ENCODE data around the gene VSIR.

The VSIR gene

GRCh38 chr10:71727105-71727737 lies 46.1 kb downstream of the VSIR start:
- DNase-seq, result no peak

DNA sequence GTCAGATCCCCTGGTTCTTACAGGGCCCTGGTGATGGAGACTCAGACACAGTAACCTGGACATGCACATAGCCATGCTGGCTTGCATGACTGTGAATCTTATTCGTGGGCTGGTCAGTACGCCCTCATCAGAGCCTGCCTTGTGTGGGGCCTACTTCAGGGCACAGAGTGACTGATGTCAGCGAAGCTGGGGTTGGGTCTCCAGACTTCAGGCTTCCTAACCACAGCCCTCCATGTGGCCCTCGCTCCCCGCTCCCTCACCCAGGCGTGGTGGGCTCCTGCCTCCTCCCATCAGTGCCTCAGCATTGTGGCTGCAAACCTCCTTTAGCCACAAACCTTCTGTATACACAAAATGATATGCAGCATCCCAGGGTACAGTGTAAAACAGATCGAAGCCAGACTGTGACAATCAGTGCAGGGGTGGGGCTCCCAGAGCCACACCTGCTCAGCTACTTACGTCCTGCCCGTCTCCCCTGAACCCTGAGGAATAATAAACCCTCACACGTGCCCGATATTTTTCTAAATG lies 46.7 kb downstream of the VSIR start:
- no peak for DNase-seq

- no peak for DNase-seq
Observed at GRCh38 chr10:71725998-71726579, 47.2 kb downstream of the VSIR start.

DNA sequence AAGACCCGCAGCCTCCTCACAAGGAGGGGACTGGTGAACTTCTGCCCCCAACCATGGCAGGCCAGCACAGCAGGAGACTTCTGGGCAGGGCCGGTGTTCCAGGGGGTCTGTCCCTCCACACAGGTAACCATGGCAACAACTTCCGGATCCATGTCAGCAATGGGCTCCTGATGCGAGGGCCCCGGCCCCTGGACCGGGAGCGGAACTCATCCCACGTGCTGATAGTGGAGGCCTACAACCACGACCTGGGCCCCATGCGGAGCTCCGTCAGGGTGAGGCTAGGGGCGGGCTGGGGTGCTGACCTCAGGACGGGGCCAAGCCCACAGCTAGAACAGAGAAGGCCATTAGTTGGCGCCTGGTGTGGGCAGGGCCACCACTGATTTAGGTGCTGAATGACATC lies 48.1 kb downstream of the VSIR start:
- no peak for DNase-seq

DNA sequence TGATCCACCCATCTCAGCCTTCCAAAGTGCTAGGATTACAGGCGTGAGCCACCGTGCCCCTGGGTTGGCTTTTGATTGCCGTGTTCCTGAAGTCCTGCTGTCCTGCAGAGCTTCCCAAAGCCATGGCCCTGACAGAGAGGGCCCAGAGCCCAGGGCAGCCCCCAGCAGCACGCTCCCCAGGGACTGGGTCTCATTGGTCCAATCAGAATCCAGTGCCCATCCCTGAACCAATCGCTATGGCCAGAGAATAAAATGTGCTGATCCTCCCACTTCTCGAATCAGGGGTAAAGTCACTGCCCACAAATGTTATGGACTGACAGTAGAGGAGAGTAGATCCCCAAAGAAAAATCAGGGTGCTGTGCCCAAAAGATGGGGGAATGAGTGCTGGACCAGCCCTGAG lies 48.8 kb downstream of the VSIR start:
- DNase-seq, result no peak

- DNase-seq, result no peak
Observed at GRCh38 chr10:71723311-71723710, 50.0 kb downstream of the VSIR start.

- no peak for DNase-seq
Observed at GRCh38 chr10:71722849-71723248, 50.5 kb downstream of the VSIR start.

- no peak for DNase-seq
Observed at GRCh38 chr10:71721313-71721712, 52.0 kb downstream of the VSIR start.

DNA sequence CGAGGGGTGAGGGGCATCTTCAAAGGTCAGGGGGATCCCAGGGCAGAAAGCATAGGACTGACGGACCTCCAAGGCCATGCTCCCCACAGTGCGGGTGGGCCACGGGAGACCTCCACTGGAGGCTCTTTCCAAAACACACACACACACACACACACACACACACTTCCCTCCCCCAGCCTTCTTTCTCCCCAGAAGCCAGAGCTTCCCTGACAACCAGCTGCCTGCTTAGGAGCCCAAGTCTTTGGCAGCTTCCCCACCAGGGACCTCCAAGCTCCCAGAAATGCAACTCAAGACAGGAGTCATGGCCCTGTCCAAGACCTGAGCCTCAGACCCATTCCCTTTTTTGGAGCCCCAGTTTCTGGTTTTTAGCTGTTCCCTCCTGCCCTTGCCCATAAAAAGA lies 53.0 kb downstream of the VSIR start:
- no peak for DNase-seq

DNA sequence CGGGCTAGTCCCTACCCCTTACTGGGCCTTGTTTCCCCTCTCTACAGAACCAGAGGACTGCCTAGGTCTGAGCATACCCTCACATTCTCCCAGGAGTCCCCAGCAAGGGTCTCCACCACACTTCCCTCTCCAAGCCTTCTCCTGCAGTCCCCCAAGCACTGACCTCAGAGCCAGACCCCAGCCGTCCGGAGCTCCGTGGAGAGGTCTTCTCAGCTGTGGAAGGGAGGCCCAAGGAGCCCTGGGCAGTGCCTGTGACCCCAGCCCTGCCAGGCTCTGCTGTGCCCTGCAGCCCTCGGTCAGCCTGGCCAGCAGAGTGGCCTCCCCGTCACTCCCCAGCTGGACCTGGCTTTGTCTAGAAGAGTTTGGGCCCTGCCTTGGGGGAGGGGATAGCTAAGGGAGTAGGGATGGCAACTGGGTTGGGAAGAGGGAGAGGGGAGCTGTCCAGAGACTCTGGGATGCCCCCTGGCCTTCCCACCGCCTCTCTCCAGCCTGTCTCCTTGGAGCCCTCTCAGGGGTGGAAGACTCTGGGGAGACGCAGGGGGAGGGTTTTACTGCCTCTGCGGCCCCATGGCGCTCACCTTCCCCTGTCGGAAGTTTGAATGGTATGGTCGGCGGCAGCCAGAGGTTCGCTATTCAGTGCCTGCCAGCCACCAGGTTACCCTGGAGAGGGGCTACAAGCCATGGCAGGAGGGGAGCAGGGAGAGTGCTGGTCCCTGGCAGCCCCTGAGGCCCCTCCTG lies 53.7 kb downstream of the VSIR start, which contains the start of gene C10orf105:
Gene C10orf105 (minus strand): TSS at position 315 of the 738 bp plus-strand sequence. CDS start 3,441 bp downstream, outside the sequence.
- no peak for DNase-seq

DNA sequence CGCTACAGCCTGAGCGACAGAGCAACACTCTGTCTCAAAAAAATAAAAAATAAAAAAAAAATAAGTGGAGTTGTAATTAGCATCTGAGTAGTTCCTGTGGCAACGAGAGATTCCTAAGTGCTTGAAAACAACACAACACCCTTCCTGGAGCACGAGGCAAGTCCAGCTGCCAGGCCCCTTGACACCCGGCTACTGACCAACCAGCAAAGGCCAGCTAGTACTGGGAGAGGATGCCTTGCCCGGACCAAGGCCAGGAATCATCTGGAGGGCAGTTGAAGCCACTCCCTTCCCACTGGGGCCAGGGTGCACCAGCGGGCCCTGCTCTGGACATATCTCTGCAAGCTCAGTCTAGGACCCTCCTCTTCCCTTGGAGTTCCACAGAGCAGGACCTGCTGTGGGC lies 54.3 kb downstream of the VSIR start:
- DNase-seq, result no peak

DNA sequence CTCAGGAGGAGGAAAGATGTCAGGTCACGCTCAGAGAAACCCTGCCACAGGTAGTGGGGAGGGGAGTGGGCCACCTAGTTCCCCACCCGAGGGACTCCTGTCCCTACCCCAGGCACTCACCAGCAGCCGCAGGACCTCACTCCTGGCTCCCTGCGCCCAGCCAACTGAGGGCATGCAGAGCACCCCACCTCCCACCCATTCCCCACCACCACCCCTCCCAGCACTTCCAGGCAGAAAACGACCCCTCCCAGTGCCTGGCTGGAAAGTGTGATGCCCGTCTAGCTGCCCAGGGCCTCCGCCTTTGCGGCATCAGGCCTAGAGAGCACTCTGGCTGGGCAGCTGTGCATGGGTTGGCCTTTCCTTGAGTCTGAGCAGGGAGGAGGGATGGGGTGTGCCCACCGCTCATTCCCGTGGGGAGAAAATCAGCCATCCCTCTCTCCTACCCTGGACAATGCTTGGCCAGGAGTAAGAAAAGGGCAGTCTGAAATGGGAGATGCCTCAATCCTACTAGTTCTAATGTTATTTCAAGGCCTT lies 55.1 kb downstream of the VSIR start:
- DNase-seq, result no peak

DNA sequence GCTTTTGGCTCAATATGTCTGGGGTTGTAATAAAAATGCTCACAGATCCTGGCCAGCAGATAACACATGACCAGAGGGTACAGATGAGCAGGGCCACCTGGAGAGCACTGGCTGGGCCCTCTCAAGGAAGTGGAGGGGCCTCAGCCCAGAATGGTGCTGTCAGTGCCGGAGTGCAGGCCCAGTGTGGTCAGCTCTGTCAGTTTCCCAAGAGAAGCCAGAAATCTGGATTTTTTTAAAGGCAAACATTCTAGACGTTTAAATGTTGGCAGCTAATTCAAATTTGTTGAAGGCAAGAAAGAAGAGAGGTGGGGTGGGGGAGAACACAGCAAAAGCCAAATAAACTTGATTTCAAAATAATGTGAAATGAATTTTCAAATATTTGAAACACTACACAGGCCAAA lies 55.8 kb downstream of the VSIR start:
- DNase-seq, result no peak

- no peak for DNase-seq
Observed at GRCh38 chr10:71717056-71717455, 56.3 kb downstream of the VSIR start.

DNA sequence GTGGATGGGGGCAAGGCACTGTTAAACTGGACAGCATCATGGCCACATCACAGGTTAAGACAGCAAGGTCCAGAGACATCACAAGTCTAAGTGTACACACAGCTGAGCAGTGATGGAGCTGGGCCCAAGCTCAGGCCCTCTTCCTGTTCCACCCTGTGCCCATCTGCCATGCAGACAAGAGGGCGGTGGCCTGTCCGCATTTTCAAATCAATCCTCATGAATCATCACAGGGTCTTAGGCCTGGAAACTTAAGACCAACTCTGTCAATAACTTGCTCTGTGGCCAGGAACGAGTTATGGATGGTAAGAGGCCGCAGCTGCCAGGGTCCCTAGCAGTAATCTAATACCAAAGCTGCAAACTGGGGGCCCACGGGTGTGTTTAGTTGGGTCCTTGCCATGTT lies 56.9 kb downstream of the VSIR start:
- no peak for DNase-seq

- no peak for DNase-seq
Observed at GRCh38 chr10:71715860-71716259, 57.5 kb downstream of the VSIR start.

DNA sequence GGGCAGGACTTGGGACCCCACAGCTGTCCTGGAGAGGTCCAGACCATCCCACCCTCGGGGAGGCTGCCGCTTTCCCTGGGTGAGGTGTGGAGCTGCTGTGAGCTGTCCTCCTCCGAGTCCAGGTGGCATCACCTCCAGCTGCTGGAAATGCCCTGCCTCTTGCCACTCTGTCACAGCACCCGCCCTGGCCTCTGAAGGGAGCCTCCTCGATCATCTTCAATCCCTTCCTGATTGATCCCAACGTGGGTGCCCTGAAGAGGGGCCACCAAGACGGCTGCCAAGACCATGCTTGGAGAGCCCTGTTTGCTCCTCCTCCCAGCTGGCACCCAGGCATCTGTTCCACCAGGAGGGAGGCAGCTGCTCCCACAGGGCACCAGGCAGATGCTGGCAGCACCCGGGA lies 58.3 kb downstream of the VSIR start:
- DNase-seq, result no peak

GRCh38 chr10:71714592-71714991 lies 58.7 kb downstream of the VSIR start:
- no peak for DNase-seq

GRCh38 chr10:71714031-71714410 lies 59.3 kb downstream of the VSIR start:
- no peak for DNase-seq

DNA sequence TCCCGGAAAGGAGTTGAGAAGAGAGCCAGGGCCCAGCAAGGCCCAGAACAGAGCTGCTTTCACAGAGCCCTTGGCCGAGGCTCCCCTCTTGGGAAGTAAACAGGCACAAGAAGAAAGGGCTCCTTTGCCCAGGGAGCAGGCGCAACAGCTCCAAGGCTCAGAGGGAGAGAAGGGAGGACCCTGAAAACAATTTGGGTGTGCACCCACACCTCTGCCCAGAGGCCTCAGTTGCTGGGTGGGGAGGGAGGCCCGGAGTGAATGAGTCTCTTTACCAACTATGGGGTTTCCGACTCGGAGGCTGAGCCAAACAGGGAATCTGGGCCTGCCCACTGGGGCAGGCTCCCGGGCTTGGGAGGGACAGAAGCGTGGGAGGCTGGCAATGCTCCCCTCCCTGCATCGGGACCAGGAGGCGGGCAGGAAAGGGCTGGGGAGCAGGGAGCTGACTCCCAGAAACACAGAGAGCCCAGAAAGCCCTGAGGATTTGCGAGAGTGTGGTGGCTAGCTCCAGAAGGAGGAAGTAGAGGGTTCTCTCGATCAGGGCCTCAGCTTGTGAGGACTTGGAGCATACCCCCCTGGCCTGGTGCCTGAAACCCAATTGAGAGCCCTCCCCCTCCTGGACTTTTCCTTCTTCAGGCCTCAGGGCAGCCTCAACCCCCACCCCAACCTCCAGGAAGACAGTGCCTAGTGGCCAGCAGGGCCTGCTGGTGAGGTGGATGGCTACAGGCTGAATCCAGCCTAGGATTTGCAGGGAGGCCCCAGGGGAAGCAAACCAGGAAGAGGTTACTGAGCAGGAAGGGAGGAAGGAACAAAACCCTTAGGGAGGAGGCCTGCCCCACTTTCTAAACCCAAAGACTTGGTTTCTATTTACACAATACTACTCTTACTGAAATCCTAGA lies 59.9 kb downstream of the VSIR start:
- no peak for DNase-seq

DNA sequence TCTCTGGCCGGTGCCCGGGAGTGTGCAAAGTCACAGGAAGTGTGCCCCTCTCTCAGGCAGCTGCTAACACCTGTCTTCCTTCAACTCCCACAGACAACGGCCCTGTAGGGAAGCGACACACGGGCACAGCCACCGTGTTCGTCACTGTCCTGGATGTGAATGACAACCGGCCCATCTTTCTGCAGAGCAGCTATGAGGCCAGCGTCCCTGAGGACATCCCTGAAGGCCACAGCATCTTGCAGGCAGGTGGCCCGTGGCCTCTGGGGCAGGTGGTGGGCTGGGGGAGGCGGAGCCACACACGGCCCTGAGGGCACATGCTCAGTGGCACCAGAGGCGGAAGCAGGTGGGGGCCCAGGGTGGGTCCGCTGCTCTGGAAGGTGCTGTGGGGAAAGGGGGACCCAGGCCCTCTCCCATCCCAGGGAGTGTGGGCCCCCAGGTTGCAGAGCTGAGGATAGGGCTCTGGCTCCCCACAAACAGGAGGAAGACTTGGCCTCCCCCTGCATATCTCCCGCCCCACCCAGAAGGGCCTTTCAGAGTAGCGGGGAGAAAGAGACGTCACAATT lies 60.7 kb downstream of the VSIR start:
- DNase-seq, result no peak

- DNase-seq, result no peak
Observed at GRCh38 chr10:71712170-71712569, 61.1 kb downstream of the VSIR start.
